H9 (cell line): ENCODE results near the gene TMEM131. TPM values are rescaled to one million over a fixed set of nuclear protein-coding genes. Genes with fewer than 3 reads are reported as not detected.

Experiments used
- DNase-seq: peaks from one replicate; pipeline ENCODE4 v3.0.0-alpha.2; 2017
- H2AFZ ChIP-seq: one replicate; pipeline ENCODE4 v1.6.1; 2013; ENCODE audit warnings: mild to moderate bottlenecking, low read length, control low read depth, moderate library complexity
- H2AK5ac ChIP-seq: 2 replicates; pipeline ENCODE4 v1.6.1; 2013; ENCODE audit warnings: low read length, control low read depth, mixed read lengths; ENCODE audit not compliant: insufficient read length
- H2BK120ac ChIP-seq: one replicate; pipeline ENCODE4 v1.6.1; 2013; ENCODE audit warnings: low read depth, mild to moderate bottlenecking, low read length, control low read depth, inconsistent platforms; ENCODE audit not compliant: poor library complexity, severe bottlenecking
- H2BK12ac ChIP-seq: 2 replicates; pipeline ENCODE4 v1.6.1; 2013; ENCODE audit warnings: low read length, control low read depth, mixed read lengths, low read depth; ENCODE audit not compliant: insufficient read length
- H2BK15ac ChIP-seq: 2 replicates; pipeline ENCODE4 v1.6.1; 2013; ENCODE audit warnings: low read depth, low read length, control low read depth
- H2BK20ac ChIP-seq: one replicate; pipeline ENCODE4 v1.6.1; 2013; ENCODE audit warnings: low read depth, mild to moderate bottlenecking, low read length, control low read depth, inconsistent platforms; ENCODE audit not compliant: poor library complexity, severe bottlenecking
- H2BK5ac ChIP-seq: 2 replicates; pipeline ENCODE4 v1.6.1; 2013; ENCODE audit warnings: low read length, control low read depth, mixed read lengths; ENCODE audit not compliant: insufficient read length
- H3K14ac ChIP-seq: 2 replicates; pipeline ENCODE4 v1.6.1; 2013; ENCODE audit warnings: low read length, control low read depth; ENCODE audit not compliant: insufficient read depth
- H3K18ac ChIP-seq: 2 replicates; pipeline ENCODE4 v1.6.1; 2013; ENCODE audit warnings: low read depth, mild to moderate bottlenecking, mixed read lengths, low read length, control low read depth; ENCODE audit not compliant: insufficient read length
- H3K23ac ChIP-seq: 2 replicates; pipeline ENCODE4 v1.6.1; 2013; ENCODE audit warnings: low read length, control low read depth, mixed read lengths, low read depth; ENCODE audit not compliant: insufficient read length
- H3K23me2 ChIP-seq: 2 replicates; pipeline ENCODE4 v1.6.1; 2013; ENCODE audit warnings: low read depth, mild to moderate bottlenecking, mixed read lengths, low read length, control low read depth; ENCODE audit not compliant: insufficient read length, poor library complexity, severe bottlenecking
- H3K27ac ChIP-seq: 2 replicates; pipeline ENCODE4 v1.5.1; 2013; ENCODE audit warnings: low read length, control low read depth, mixed read lengths, low read depth; ENCODE audit not compliant: insufficient read length
- H3K27me3 ChIP-seq: 2 replicates; pipeline ENCODE4 v1.6.1; 2013; ENCODE audit warnings: low read length, control low read depth, inconsistent platforms; ENCODE audit not compliant: insufficient read depth
- H3K4ac ChIP-seq: 2 replicates; pipeline ENCODE4 v1.6.1; 2013; ENCODE audit warnings: low read depth, mild to moderate bottlenecking, control low read depth, inconsistent platforms, low read length, moderate library complexity
- H3K4me1 ChIP-seq: 2 replicates; pipeline ENCODE4 v1.6.1; 2013; ENCODE audit warnings: low read length, control low read depth, inconsistent platforms; ENCODE audit not compliant: insufficient read depth
- H3K4me2 ChIP-seq: 2 replicates; pipeline ENCODE4 v1.6.1; 2013; ENCODE audit warnings: low read length, control low read depth, mixed read lengths; ENCODE audit not compliant: insufficient read length, insufficient read depth
- H3K56ac ChIP-seq: 2 replicates; pipeline ENCODE4 v1.6.1; 2013; ENCODE audit warnings: low read depth, mild to moderate bottlenecking, mixed read lengths, low read length, control low read depth; ENCODE audit not compliant: insufficient read length
- H3K79me1 ChIP-seq: 2 replicates; pipeline ENCODE4 v1.6.1; 2013; ENCODE audit warnings: low read depth, mild to moderate bottlenecking, moderate library complexity, low read length, control low read depth, inconsistent platforms; ENCODE audit not compliant: insufficient read depth, poor library complexity, severe bottlenecking
- H3K79me2 ChIP-seq: 2 replicates; pipeline ENCODE4 v1.6.1; 2013; ENCODE audit warnings: low read length, control low read depth, inconsistent platforms; ENCODE audit not compliant: insufficient read depth
- H3K9ac ChIP-seq: 2 replicates; pipeline ENCODE4 v1.6.1; 2013; ENCODE audit warnings: low read length, control low read depth, mixed read lengths; ENCODE audit not compliant: insufficient read length; ENCODE audit errors: extremely low read depth
- H3K9me3 ChIP-seq: one replicate; pipeline ENCODE4 v1.6.1; 2013; ENCODE audit warnings: low read depth, low read length, inconsistent platforms; ENCODE audit not compliant: control insufficient read depth
- H3T11ph ChIP-seq: one replicate; pipeline ENCODE4 v1.6.1; 2013; ENCODE audit warnings: mild to moderate bottlenecking, low read length, control low read depth, inconsistent platforms
- H4K20me1 ChIP-seq: one replicate; pipeline ENCODE4 v1.6.1; 2013; ENCODE audit not compliant: control insufficient read depth, insufficient read length, insufficient read depth
- H4K5ac ChIP-seq: 2 replicates; pipeline ENCODE4 v1.6.1; 2013; ENCODE audit warnings: low read depth, mild to moderate bottlenecking, mixed read lengths, low read length, control low read depth; ENCODE audit not compliant: insufficient read length
- H4K8ac ChIP-seq: replicated peaks from 2 replicates; pipeline ENCODE4 v1.6.1; 2013; ENCODE audit warnings: low read length, control low read depth, mixed read lengths, low read depth; ENCODE audit not compliant: insufficient read length
- H4K91ac ChIP-seq: 2 replicates; pipeline ENCODE4 v1.6.1; 2013; ENCODE audit warnings: low read depth, mild to moderate bottlenecking, moderate library complexity, mixed read lengths, low read length, control low read depth; ENCODE audit not compliant: insufficient read length
- H3K27ac Mint-ChIP-seq, 3 experiments: 2 replicates in 2 of 3; 3 replicates in 1 of 3; pipeline ENCODE4 v1.8.0; 2020 to 2021; ENCODE audit warnings: mixed read lengths in 3 of 3, mild to moderate bottlenecking in 1 of 3, moderate library complexity in 1 of 3
- H3K27me3 Mint-ChIP-seq: 2 replicates; pipeline ENCODE4 v1.8.0; 2021; ENCODE audit warnings: low read depth, mild to moderate bottlenecking, moderate library complexity, mixed read lengths
- H3K36me3 Mint-ChIP-seq, 3 experiments: 2 replicates in 2 of 3; 3 replicates in 1 of 3; pipeline ENCODE4 v1.8.0; 2020 to 2021; ENCODE audit warnings: low read depth in 3 of 3, mixed read lengths in 3 of 3; ENCODE audit not compliant: insufficient read depth in 1 of 3
- H3K4me1 Mint-ChIP-seq, 2 experiments: 2 replicates each; pipeline ENCODE4 v1.8.0; 2020; ENCODE audit warnings: mixed read lengths in 2 of 2
- H3K4me3 Mint-ChIP-seq, 2 experiments: 2 replicates in 1 of 2; 3 replicates in 1 of 2; pipeline ENCODE4 v1.8.0; 2020 to 2021; ENCODE audit warnings: mild to moderate bottlenecking in 2 of 2, mixed read lengths in 2 of 2, moderate library complexity in 1 of 2
- H3K9me3 Mint-ChIP-seq, 2 experiments: 2 replicates in 1 of 2; 3 replicates in 1 of 2; pipeline ENCODE4 v1.8.0; 2020; ENCODE audit warnings: mild to moderate bottlenecking in 2 of 2, mixed read lengths in 2 of 2, moderate library complexity in 1 of 2
- WGBS: extraction: QIAGEN DNeasy Blood & Tissue Kit; methylation state at CpG from one replicate; pipeline ENCODE4 v1.1.7; 2013; ENCODE audit warnings: missing lambda C conversion rate, low lambda C conversion rate, mixed read lengths; ENCODE audit not compliant: insufficient read length; ENCODE audit errors: extremely low coverage; 5-methylcytosine and 5-hydroxymethylcytosine counted together
- total RNA-seq: library from RNA; stranded (reverse); gene quantifications from 2 replicates; pipeline ENCODE4 v1.2.1, GENCODE V29; 2021
- TF ChIP-seq, protein P1 (sequence below): fragments of 200-600 bp; sonication (generic); conservative IDR thresholded peaks from 3 replicates; pipeline ENCODE4 v1.8.0; 2021; ENCODE audit warnings: antibody characterized with exemption, mild to moderate bottlenecking

Gene TMEM131
- total RNA-seq, 1 experiment from 2014 or later = 20.9 TPM

- H4K20me1 ChIP-seq = no peaks in the 10 kb centered on the region
- no peak overlapping the region for H2BK15ac ChIP-seq
- no CpG with 5 or more reads among the region's 4 CpGs for WGBS
Measured at GRCh38 chr2:97781981-97782380, 213.8 kb downstream of the TMEM131 start.

More at GRCh38 chr2:97781981-97782380, 213.8 kb downstream of the TMEM131 start:
- no peaks in the 10 kb centered on the region for H3K4me1 Mint-ChIP-seq
- TF ChIP-seq, protein P1, sequence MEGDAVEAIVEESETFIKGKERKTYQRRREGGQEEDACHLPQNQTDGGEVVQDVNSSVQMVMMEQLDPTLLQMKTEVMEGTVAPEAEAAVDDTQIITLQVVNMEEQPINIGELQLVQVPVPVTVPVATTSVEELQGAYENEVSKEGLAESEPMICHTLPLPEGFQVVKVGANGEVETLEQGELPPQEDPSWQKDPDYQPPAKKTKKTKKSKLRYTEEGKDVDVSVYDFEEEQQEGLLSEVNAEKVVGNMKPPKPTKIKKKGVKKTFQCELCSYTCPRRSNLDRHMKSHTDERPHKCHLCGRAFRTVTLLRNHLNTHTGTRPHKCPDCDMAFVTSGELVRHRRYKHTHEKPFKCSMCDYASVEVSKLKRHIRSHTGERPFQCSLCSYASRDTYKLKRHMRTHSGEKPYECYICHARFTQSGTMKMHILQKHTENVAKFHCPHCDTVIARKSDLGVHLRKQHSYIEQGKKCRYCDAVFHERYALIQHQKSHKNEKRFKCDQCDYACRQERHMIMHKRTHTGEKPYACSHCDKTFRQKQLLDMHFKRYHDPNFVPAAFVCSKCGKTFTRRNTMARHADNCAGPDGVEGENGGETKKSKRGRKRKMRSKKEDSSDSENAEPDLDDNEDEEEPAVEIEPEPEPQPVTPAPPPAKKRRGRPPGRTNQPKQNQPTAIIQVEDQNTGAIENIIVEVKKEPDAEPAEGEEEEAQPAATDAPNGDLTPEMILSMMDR = no peak
- Histone ChIP-seq H2AFZ (no peak overlapping the region), H3K27me3 (no peaks in the 10 kb centered on the region), H3K14ac (no peak overlapping the region), H3K56ac (no peak overlapping the region), H3K23me2 (no peaks in the 10 kb centered on the region), H3K27ac (no peak overlapping the region), H2BK5ac (no peak overlapping the region), H3K79me1 (no peaks in the 10 kb centered on the region), H3T11ph (no peak overlapping the region), H2BK20ac (no peak overlapping the region), H3K18ac (no peak overlapping the region), H3K9me3 (no peaks in the 10 kb centered on the region), H2BK120ac (no peak overlapping the region), H3K9ac (no peak overlapping the region), H3K4me1 (no peaks in the 10 kb centered on the region), H2BK12ac (no peak overlapping the region), H3K79me2 (no peaks in the 10 kb centered on the region), H4K8ac (no peak overlapping the region), H4K5ac (no peak overlapping the region), H4K91ac (no peak overlapping the region), H3K4me2 (no peak overlapping the region), H2AK5ac (no peak overlapping the region), H3K23ac (no peak overlapping the region), H3K4ac (no peak overlapping the region)
- H3K4me3 Mint-ChIP-seq = no peak overlapping the region
- H3K27ac Mint-ChIP-seq = no peak overlapping the region
- no peaks in the 10 kb centered on the region for H3K27me3 Mint-ChIP-seq
- H3K9me3 Mint-ChIP-seq = no peaks in the 10 kb centered on the region
- peaks cover under 1 to 2% (median under 1%) of the 10 kb centered on the region in 3 experiments; a peak in 2 of 7 replicates for H3K36me3 Mint-ChIP-seq
- no peak for DNase-seq
